ENCODE data around the gene NEK6. TPM values are rescaled to one million over a fixed set of nuclear protein-coding genes. Genes with fewer than 3 reads are reported as not detected.

NEK6 gene
- polyA plus RNA-seq, 2 of the 4 experiments (the other 2 are of a cell fraction) = 26.1 to 33.7 TPM

DNA sequence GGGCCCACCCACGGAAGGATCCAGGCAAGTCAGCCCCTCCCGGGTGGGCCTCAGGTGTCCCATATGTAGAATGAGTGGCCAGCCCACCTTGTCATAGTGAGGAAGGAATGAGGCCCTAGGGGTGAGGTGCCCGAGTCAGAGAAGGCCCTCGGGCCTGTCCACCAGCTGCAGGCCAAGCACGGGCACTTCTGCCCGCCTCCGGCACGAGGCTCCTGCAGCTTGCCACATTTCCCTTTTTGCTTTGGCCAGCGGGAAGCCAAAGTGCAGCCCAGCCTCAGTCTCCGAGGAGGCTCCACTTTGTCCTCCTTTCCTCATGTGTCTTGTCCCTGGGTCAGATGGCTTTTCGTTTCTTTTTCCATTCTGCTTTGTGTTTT is 84.6 kb downstream of the NEK6 start (continued):
- TF ChIP-seq, protein P1, sequence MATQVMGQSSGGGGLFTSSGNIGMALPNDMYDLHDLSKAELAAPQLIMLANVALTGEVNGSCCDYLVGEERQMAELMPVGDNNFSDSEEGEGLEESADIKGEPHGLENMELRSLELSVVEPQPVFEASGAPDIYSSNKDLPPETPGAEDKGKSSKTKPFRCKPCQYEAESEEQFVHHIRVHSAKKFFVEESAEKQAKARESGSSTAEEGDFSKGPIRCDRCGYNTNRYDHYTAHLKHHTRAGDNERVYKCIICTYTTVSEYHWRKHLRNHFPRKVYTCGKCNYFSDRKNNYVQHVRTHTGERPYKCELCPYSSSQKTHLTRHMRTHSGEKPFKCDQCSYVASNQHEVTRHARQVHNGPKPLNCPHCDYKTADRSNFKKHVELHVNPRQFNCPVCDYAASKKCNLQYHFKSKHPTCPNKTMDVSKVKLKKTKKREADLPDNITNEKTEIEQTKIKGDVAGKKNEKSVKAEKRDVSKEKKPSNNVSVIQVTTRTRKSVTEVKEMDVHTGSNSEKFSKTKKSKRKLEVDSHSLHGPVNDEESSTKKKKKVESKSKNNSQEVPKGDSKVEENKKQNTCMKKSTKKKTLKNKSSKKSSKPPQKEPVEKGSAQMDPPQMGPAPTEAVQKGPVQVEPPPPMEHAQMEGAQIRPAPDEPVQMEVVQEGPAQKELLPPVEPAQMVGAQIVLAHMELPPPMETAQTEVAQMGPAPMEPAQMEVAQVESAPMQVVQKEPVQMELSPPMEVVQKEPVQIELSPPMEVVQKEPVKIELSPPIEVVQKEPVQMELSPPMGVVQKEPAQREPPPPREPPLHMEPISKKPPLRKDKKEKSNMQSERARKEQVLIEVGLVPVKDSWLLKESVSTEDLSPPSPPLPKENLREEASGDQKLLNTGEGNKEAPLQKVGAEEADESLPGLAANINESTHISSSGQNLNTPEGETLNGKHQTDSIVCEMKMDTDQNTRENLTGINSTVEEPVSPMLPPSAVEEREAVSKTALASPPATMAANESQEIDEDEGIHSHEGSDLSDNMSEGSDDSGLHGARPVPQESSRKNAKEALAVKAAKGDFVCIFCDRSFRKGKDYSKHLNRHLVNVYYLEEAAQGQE (IDR thresholded peaks at IDR 0.05) = no peak
- TF ChIP-seq HOXB5 (CRISPR knock-in tag; IDR thresholded peaks at IDR 0.05) = no peak

GRCh38 chr9:124342776-124343485 is 85.2 kb downstream of the NEK6 start:
- no peak for FAIRE-seq
- POLR2A ChIA-PET = no interaction called here
- peak; percentile 36 to 53; a peak in 4 of 6 replicates for ATAC-seq
- 52% methylated on average over 15 of the region's 26 CpGs for WGBS (ENCODE audit: missing lambda C conversion rate)
- Histone ChIP-seq H3K4me1 (peaks cover 12% of the 10 kb centered on the region), H3K4me2 (peak overlapping the region; percentile 22; the same call in 2 of the 3 replicates), H3K4me3 (no peak overlapping the region), H3K27ac (peak overlapping the region; percentile 5 to 77; a peak in 4 of 6 replicates), H3K9me3 (0 out of 3 replicates have a peak, but pooled peaks cover 3% of the 10 kb centered on the region)
- CTCF ChIA-PET = interaction anchor here (1.3 to 8.2 kb wide), 5 partner anchors 13 to 227 kb away, joined by 3 to 40 read pairs (median 5); no protein-coding TSS in a partner anchor
- DNase-seq (ENCODE audit: low read depth in 1 of 2, low spot score in 1 of 2) = peak; percentile 29 to 30
- TF ChIP-seq ZC3H11A (IDR thresholded peaks at IDR 0.05) (no peak), BHLHE40 (IDR thresholded peaks at IDR 0.05; ENCODE audit: low read depth, low read length) (no peak), ESRRA (IDR thresholded peaks at IDR 0.05; ENCODE audit: borderline replicate concordance, low read length) (no peak), MAFK (IDR thresholded peaks at IDR 0.05; ENCODE audit: partially characterized antibody) (no peak), EP300 (IDR thresholded peaks at IDR 0.05) (no peak), RAD21 (conservative IDR thresholded peaks at IDR 0.05 in 1 of 2, IDR thresholded peaks at IDR 0.05 in 1 of 2) (no peak), HOXB5 (CRISPR knock-in tag; IDR thresholded peaks at IDR 0.05) (no peak), RARB (CRISPR knock-in tag; IDR thresholded peaks at IDR 0.05) (no peak), ZFP36 (IDR thresholded peaks at IDR 0.05; ENCODE audit: borderline replicate concordance, partially characterized antibody) (no peak), ZSCAN20 (CRISPR knock-in tag; IDR thresholded peaks at IDR 0.05) (no peak), GATA3 (IDR thresholded peaks at IDR 0.05; ENCODE audit: borderline replicate concordance) (no peak), RCOR1 (IDR thresholded peaks at IDR 0.05; ENCODE audit: low read depth, low read length) (no peak), HEYL (CRISPR knock-in tag; IDR thresholded peaks at IDR 0.05) (no peak), JUN (IDR thresholded peaks at IDR 0.05) (no peak), ELK1 (IDR thresholded peaks at IDR 0.05; ENCODE audit: low read depth, low read length) (no peak), KDM1A (IDR thresholded peaks at IDR 0.05; ENCODE audit: low read depth) (no peak), CEBPB (IDR thresholded peaks at IDR 0.05) (no peak), MYC (IDR thresholded peaks at IDR 0.05; ENCODE audit: borderline replicate concordance, low read length) (no peak)
- TF ChIP-seq, protein P2, sequence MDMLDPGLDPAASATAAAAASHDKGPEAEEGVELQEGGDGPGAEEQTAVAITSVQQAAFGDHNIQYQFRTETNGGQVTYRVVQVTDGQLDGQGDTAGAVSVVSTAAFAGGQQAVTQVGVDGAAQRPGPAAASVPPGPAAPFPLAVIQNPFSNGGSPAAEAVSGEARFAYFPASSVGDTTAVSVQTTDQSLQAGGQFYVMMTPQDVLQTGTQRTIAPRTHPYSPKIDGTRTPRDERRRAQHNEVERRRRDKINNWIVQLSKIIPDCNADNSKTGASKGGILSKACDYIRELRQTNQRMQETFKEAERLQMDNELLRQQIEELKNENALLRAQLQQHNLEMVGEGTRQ (IDR thresholded peaks at IDR 0.05) = no peak
- TF ChIP-seq, protein P1 (IDR thresholded peaks at IDR 0.05) = no peak
